GM23338 (cell line): ENCODE measurements around the gene WSCD2. TPM values are rescaled to one million over a fixed set of nuclear protein-coding genes. Genes with fewer than 3 reads are reported as not detected.

ENCODE experiments used
- ATAC-seq: fragments of 200-7000 bp; cut with Tn5 transposase; 3 replicates; pipeline ENCODE4 v1.9.1; 2020
- DNase-seq: peaks from one replicate; pipeline ENCODE4 v3.0.0-alpha.2; 2015; ENCODE audit warnings: low spot score
- H2AFZ ChIP-seq: fragments of 200-600 bp; sonication (generic); 2 replicates; pipeline ENCODE4 v1.8.0; 2016; ENCODE audit warnings: antibody characterized with exemption, mild to moderate bottlenecking, moderate library complexity
- H3F3A ChIP-seq: fragments of 200-600 bp; sonication (generic); replicated peaks from 2 replicates; pipeline ENCODE4 v1.8.0; 2017; ENCODE audit warnings: antibody characterized with exemption, mixed run types, low read depth
- H3K27ac ChIP-seq: fragments of 200-600 bp; sonication (generic); 2 replicates; pipeline ENCODE4 v1.6.1; 2016; ENCODE audit warnings: low read depth
- H3K27me3 ChIP-seq: fragments of 200-600 bp; sonication (generic); 2 replicates; pipeline ENCODE4 v1.8.0; 2016; ENCODE audit warnings: mild to moderate bottlenecking, mixed run types, moderate library complexity; ENCODE audit not compliant: insufficient read depth
- H3K36me3 ChIP-seq: fragments of 200-600 bp; sonication (generic); 2 replicates; pipeline ENCODE4 v1.8.0; 2016; ENCODE audit warnings: mild to moderate bottlenecking; ENCODE audit not compliant: insufficient read depth
- H3K4me1 ChIP-seq: fragments of 200-600 bp; sonication (generic); 2 replicates; pipeline ENCODE4 v1.8.0; 2016; ENCODE audit warnings: mild to moderate bottlenecking, moderate library complexity; ENCODE audit not compliant: insufficient read depth
- H3K4me2 ChIP-seq: fragments of 200-600 bp; sonication (generic); 2 replicates; pipeline ENCODE4 v1.7.1; 2017; ENCODE audit warnings: mixed run types
- H3K4me3 ChIP-seq: fragments of 200-600 bp; sonication (generic); 2 replicates; pipeline ENCODE4 v1.6.1; 2016; ENCODE audit warnings: mixed run types
- H3K79me2 ChIP-seq: fragments of 200-600 bp; sonication (generic); replicated peaks from 2 replicates; pipeline ENCODE4 v1.8.0; 2017; ENCODE audit warnings: mild to moderate bottlenecking; ENCODE audit not compliant: insufficient read depth
- H3K9me2 ChIP-seq: fragments of 200-600 bp; sonication (generic); 2 replicates; pipeline ENCODE4 v1.8.0; 2017; ENCODE audit not compliant: insufficient read depth
- H4K20me1 ChIP-seq: fragments of 200-600 bp; sonication (generic); replicated peaks from 2 replicates; pipeline ENCODE4 v1.8.0; 2017; ENCODE audit warnings: mild to moderate bottlenecking; ENCODE audit not compliant: insufficient read depth
- H3K27ac Mint-ChIP-seq: 2 replicates; pipeline ENCODE4 v1.8.0; 2020; ENCODE audit warnings: inconsistent platforms, mild to moderate bottlenecking, moderate library complexity, mixed read lengths
- H3K27me3 Mint-ChIP-seq: 3 replicates; pipeline ENCODE4 v1.8.0; 2022; ENCODE audit warnings: low read depth, mild to moderate bottlenecking, moderate library complexity, mixed read lengths, inconsistent platforms; ENCODE audit not compliant: insufficient read depth, poor library complexity
- H3K36me3 Mint-ChIP-seq: 3 replicates; pipeline ENCODE4 v1.8.0; 2021; ENCODE audit warnings: low read depth, mild to moderate bottlenecking, inconsistent platforms, moderate library complexity, mixed read lengths
- H3K4me1 Mint-ChIP-seq: 3 replicates; pipeline ENCODE4 v1.8.0; 2020; ENCODE audit warnings: mild to moderate bottlenecking, inconsistent platforms, mixed read lengths
- H3K4me3 Mint-ChIP-seq: 3 replicates; pipeline ENCODE4 v1.8.0; 2021; ENCODE audit warnings: moderate library complexity, mild to moderate bottlenecking, inconsistent platforms, mixed read lengths
- H3K9me3 Mint-ChIP-seq: 3 replicates; pipeline ENCODE4 v1.8.0; 2020; ENCODE audit warnings: moderate library complexity, mild to moderate bottlenecking, inconsistent platforms, mixed read lengths
- CREB1 ChIP-seq: fragments of 250-450 bp; sonication (Bioruptor Pico); IDR thresholded peaks from 2 replicates; pipeline ENCODE4 v1.5.0; 2020; ENCODE audit warnings: low read depth, mild to moderate bottlenecking, moderate library complexity
- CTCF ChIP-seq, 2 experiments: fragments of 200-600 bp in 1 of 2; sonication (generic) in 1 of 2; conservative IDR thresholded peaks; 2 replicates each; pipeline versions ENCODE4 v1.5.1 to v1.6.1; 2016 to 2017; ENCODE audit warnings: antibody characterized with exemption in 2 of 2, low read depth in 2 of 2, mild to moderate bottlenecking in 2 of 2, moderate library complexity in 1 of 2
- ETS1 ChIP-seq: IDR thresholded peaks from 2 replicates; pipeline ENCODE4 v1.6.1; 2016; ENCODE audit warnings: antibody characterized with exemption
- EZH2 ChIP-seq: fragments of 200-600 bp; sonication (generic); IDR thresholded peaks from one replicate; pipeline ENCODE4 v1.8.0; 2017; ENCODE audit warnings: antibody characterized with exemption, mild to moderate bottlenecking, low read depth; ENCODE audit not compliant: unreplicated experiment
- EZH2phosphoT487 ChIP-seq: fragments of 200-600 bp; sonication (generic); IDR thresholded peaks from one replicate; pipeline ENCODE4 v1.8.1; 2018; ENCODE audit warnings: antibody characterized with exemption; ENCODE audit not compliant: unreplicated experiment
- JUNB ChIP-seq: IDR thresholded peaks from one replicate; pipeline ENCODE4 v1.6.1; 2016; ENCODE audit warnings: antibody characterized with exemption; ENCODE audit not compliant: unreplicated experiment
- NANOG ChIP-seq: IDR thresholded peaks from 2 replicates; pipeline ENCODE4 v1.6.1; 2016; ENCODE audit warnings: antibody characterized with exemption, borderline replicate concordance
- POLR2AphosphoS5 ChIP-seq: IDR thresholded peaks from 2 replicates; pipeline ENCODE4 v1.6.1; 2016; ENCODE audit warnings: antibody characterized with exemption, low read depth
- REST ChIP-seq: IDR thresholded peaks from one replicate; pipeline ENCODE4 v1.6.1; 2018; ENCODE audit warnings: antibody characterized with exemption; ENCODE audit not compliant: unreplicated experiment
- STAT1 ChIP-seq: IDR thresholded peaks from one replicate; pipeline ENCODE4 v1.6.1; 2016; ENCODE audit warnings: antibody characterized with exemption; ENCODE audit not compliant: unreplicated experiment
- ZNF114 ChIP-seq: fragments of 250-450 bp; sonication (Bioruptor Pico); IDR thresholded peaks from 2 replicates; pipeline ENCODE4 v1.5.0; 2020; ENCODE audit warnings: mild to moderate bottlenecking, moderate library complexity
- ZNF331 ChIP-seq: fragments of 250-450 bp; sonication (Bioruptor Pico); IDR thresholded peaks from 2 replicates; pipeline ENCODE4 v1.5.0; 2020; ENCODE audit warnings: low read depth, mild to moderate bottlenecking, moderate library complexity
- ZNF462 ChIP-seq: fragments of 250-450 bp; sonication (Bioruptor Pico); IDR thresholded peaks from 2 replicates; pipeline ENCODE4 v1.5.0; 2020; ENCODE audit warnings: mild to moderate bottlenecking, moderate library complexity
- polyA plus RNA-seq: library from polyadenylated mRNA; unstranded; fragments of >200 nt; fragmentation: Nextera tagmentation; extraction: Ambion mirVana; gene quantifications from 2 replicates; pipeline ENCODE4 v1.2.1, GENCODE V29; 2016
- total RNA-seq: library from RNA; depleted of rRNA; stranded (reverse); fragments of >200 nt; shearing (Covaris generic); gene quantifications from 2 replicates; pipeline ENCODE4 v1.2.3, GENCODE V29; 2014

The WSCD2 gene
- total and polyA plus RNA-seq, 2 experiments from 2014 or later: 0.66 to 3.1 TPM

GRCh38 chr12:108102363-108102762 is 26.7 kb upstream of the WSCD2 start:
- peaks cover 12% of the 10 kb centered on the region for H3K4me1 Mint-ChIP-seq
- ATAC-seq (no peak), DNase-seq (no peak)
- no peak overlapping the region for H3K27ac ChIP-seq
- no peak overlapping the region for H3K4me2 ChIP-seq
- TF ChIP-seq STAT1 (no peak), ETS1 (no peak), REST (no peak), POLR2AphosphoS5 (no peak), EZH2 (no peak), NANOG (no peak), EZH2phosphoT487 (no peak), ZNF114 (no peak), JUNB (no peak), CREB1 (CRISPR knock-in tag) (no peak), ZNF331 (CRISPR knock-in tag) (no peak), ZNF462 (CRISPR knock-in tag) (no peak), CTCF (conservative IDR thresholded peaks at IDR 0.05; ENCODE audit: low read depth in 2 of 2) (no peak)
- H3K27ac Mint-ChIP-seq: no peak overlapping the region
- no peaks in the 10 kb centered on the region for H3K36me3 Mint-ChIP-seq
- H3K36me3 ChIP-seq: no peaks in the 10 kb centered on the region
- H3F3A ChIP-seq: no peaks in the 10 kb centered on the region
- H4K20me1 ChIP-seq: no peaks in the 10 kb centered on the region
- peak overlapping the region; percentile 56; the same call in 1 of the 2 replicates for H2AFZ ChIP-seq
- no peaks in the 10 kb centered on the region for H3K9me2 ChIP-seq
- no peaks in the 10 kb centered on the region for H3K27me3 ChIP-seq
- H3K9me3 Mint-ChIP-seq: no peaks in the 10 kb centered on the region
- H3K4me1 ChIP-seq: peaks cover 10% of the 10 kb centered on the region; the same call in 1 of the 2 replicates
- H3K4me3 ChIP-seq: no peak overlapping the region
- no peaks in the 10 kb centered on the region for H3K79me2 ChIP-seq
- H3K4me3 Mint-ChIP-seq: no peak overlapping the region
- no peaks in the 10 kb centered on the region for H3K27me3 Mint-ChIP-seq
